PFSK-1 (cell line): Measurements from ENCODE around the gene FADS3.

ENCODE experiments used
- POLR2AphosphoS5 ChIP-seq: IDR thresholded peaks from 2 replicates; pipeline ENCODE4 v1.6.1; 2012; ENCODE audit warnings: low read depth, mild to moderate bottlenecking, control low read depth, low read length, moderate library complexity
- REST ChIP-seq, 2 experiments: IDR thresholded peaks; 2 replicates each; pipeline versions ENCODE4 v1.6.1 to v1.8.0; 2011 to 2012; ENCODE audit warnings: low read depth in 2 of 2, low read length in 2 of 2, control low read depth in 1 of 2, inconsistent platforms in 1 of 2, mild to moderate bottlenecking in 1 of 2, moderate library complexity in 1 of 2; ENCODE audit not compliant: insufficient read depth in 1 of 2

GRCh38 chr11:61869708-61870451 is 21.5 kb downstream of the FADS3 start:
- TF ChIP-seq POLR2AphosphoS5 (no peak), REST (IDR thresholded peaks at IDR 0.05; ENCODE audit: insufficient read depth in 1 of 2, low read depth in 2 of 2, low read length in 2 of 2) (no peak)
